H9 (cell line): ENCODE measurements around the gene REV1. TPM values are rescaled to one million over a fixed set of nuclear protein-coding genes. Genes with fewer than 3 reads are reported as not detected.

Source experiments
- DNase-seq: peaks from one replicate; pipeline ENCODE4 v3.0.0-alpha.2; 2017
- H2AFZ ChIP-seq: one replicate; pipeline ENCODE4 v1.6.1; 2013; ENCODE audit warnings: mild to moderate bottlenecking, low read length, control low read depth, moderate library complexity
- H2AK5ac ChIP-seq: 2 replicates; pipeline ENCODE4 v1.6.1; 2013; ENCODE audit warnings: low read length, control low read depth, mixed read lengths; ENCODE audit not compliant: insufficient read length
- H2BK120ac ChIP-seq: one replicate; pipeline ENCODE4 v1.6.1; 2013; ENCODE audit warnings: low read depth, mild to moderate bottlenecking, low read length, control low read depth, inconsistent platforms; ENCODE audit not compliant: poor library complexity, severe bottlenecking
- H2BK12ac ChIP-seq: 2 replicates; pipeline ENCODE4 v1.6.1; 2013; ENCODE audit warnings: low read length, control low read depth, mixed read lengths, low read depth; ENCODE audit not compliant: insufficient read length
- H2BK15ac ChIP-seq: 2 replicates; pipeline ENCODE4 v1.6.1; 2013; ENCODE audit warnings: low read depth, low read length, control low read depth
- H2BK20ac ChIP-seq: one replicate; pipeline ENCODE4 v1.6.1; 2013; ENCODE audit warnings: low read depth, mild to moderate bottlenecking, low read length, control low read depth, inconsistent platforms; ENCODE audit not compliant: poor library complexity, severe bottlenecking
- H2BK5ac ChIP-seq: 2 replicates; pipeline ENCODE4 v1.6.1; 2013; ENCODE audit warnings: low read length, control low read depth, mixed read lengths; ENCODE audit not compliant: insufficient read length
- H3K14ac ChIP-seq: 2 replicates; pipeline ENCODE4 v1.6.1; 2013; ENCODE audit warnings: low read length, control low read depth; ENCODE audit not compliant: insufficient read depth
- H3K18ac ChIP-seq: 2 replicates; pipeline ENCODE4 v1.6.1; 2013; ENCODE audit warnings: low read depth, mild to moderate bottlenecking, mixed read lengths, low read length, control low read depth; ENCODE audit not compliant: insufficient read length
- H3K23ac ChIP-seq: 2 replicates; pipeline ENCODE4 v1.6.1; 2013; ENCODE audit warnings: low read length, control low read depth, mixed read lengths, low read depth; ENCODE audit not compliant: insufficient read length
- H3K23me2 ChIP-seq: 2 replicates; pipeline ENCODE4 v1.6.1; 2013; ENCODE audit warnings: low read depth, mild to moderate bottlenecking, mixed read lengths, low read length, control low read depth; ENCODE audit not compliant: insufficient read length, poor library complexity, severe bottlenecking
- H3K27ac ChIP-seq: 2 replicates; pipeline ENCODE4 v1.5.1; 2013; ENCODE audit warnings: low read length, control low read depth, mixed read lengths, low read depth; ENCODE audit not compliant: insufficient read length
- H3K27me3 ChIP-seq: 2 replicates; pipeline ENCODE4 v1.6.1; 2013; ENCODE audit warnings: low read length, control low read depth, inconsistent platforms; ENCODE audit not compliant: insufficient read depth
- H3K4ac ChIP-seq: 2 replicates; pipeline ENCODE4 v1.6.1; 2013; ENCODE audit warnings: low read depth, mild to moderate bottlenecking, control low read depth, inconsistent platforms, low read length, moderate library complexity
- H3K4me1 ChIP-seq: 2 replicates; pipeline ENCODE4 v1.6.1; 2013; ENCODE audit warnings: low read length, control low read depth, inconsistent platforms; ENCODE audit not compliant: insufficient read depth
- H3K4me2 ChIP-seq: 2 replicates; pipeline ENCODE4 v1.6.1; 2013; ENCODE audit warnings: low read length, control low read depth, mixed read lengths; ENCODE audit not compliant: insufficient read length, insufficient read depth
- H3K56ac ChIP-seq: 2 replicates; pipeline ENCODE4 v1.6.1; 2013; ENCODE audit warnings: low read depth, mild to moderate bottlenecking, mixed read lengths, low read length, control low read depth; ENCODE audit not compliant: insufficient read length
- H3K79me1 ChIP-seq: 2 replicates; pipeline ENCODE4 v1.6.1; 2013; ENCODE audit warnings: low read depth, mild to moderate bottlenecking, moderate library complexity, low read length, control low read depth, inconsistent platforms; ENCODE audit not compliant: insufficient read depth, poor library complexity, severe bottlenecking
- H3K79me2 ChIP-seq: 2 replicates; pipeline ENCODE4 v1.6.1; 2013; ENCODE audit warnings: low read length, control low read depth, inconsistent platforms; ENCODE audit not compliant: insufficient read depth
- H3K9ac ChIP-seq: 2 replicates; pipeline ENCODE4 v1.6.1; 2013; ENCODE audit warnings: low read length, control low read depth, mixed read lengths; ENCODE audit not compliant: insufficient read length; ENCODE audit errors: extremely low read depth
- H3K9me3 ChIP-seq: one replicate; pipeline ENCODE4 v1.6.1; 2013; ENCODE audit warnings: low read depth, low read length, inconsistent platforms; ENCODE audit not compliant: control insufficient read depth
- H3T11ph ChIP-seq: one replicate; pipeline ENCODE4 v1.6.1; 2013; ENCODE audit warnings: mild to moderate bottlenecking, low read length, control low read depth, inconsistent platforms
- H4K20me1 ChIP-seq: one replicate; pipeline ENCODE4 v1.6.1; 2013; ENCODE audit not compliant: control insufficient read depth, insufficient read length, insufficient read depth
- H4K5ac ChIP-seq: 2 replicates; pipeline ENCODE4 v1.6.1; 2013; ENCODE audit warnings: low read depth, mild to moderate bottlenecking, mixed read lengths, low read length, control low read depth; ENCODE audit not compliant: insufficient read length
- H4K8ac ChIP-seq: replicated peaks from 2 replicates; pipeline ENCODE4 v1.6.1; 2013; ENCODE audit warnings: low read length, control low read depth, mixed read lengths, low read depth; ENCODE audit not compliant: insufficient read length
- H4K91ac ChIP-seq: 2 replicates; pipeline ENCODE4 v1.6.1; 2013; ENCODE audit warnings: low read depth, mild to moderate bottlenecking, moderate library complexity, mixed read lengths, low read length, control low read depth; ENCODE audit not compliant: insufficient read length
- H3K27ac Mint-ChIP-seq, 3 experiments: 2 replicates in 2 of 3; 3 replicates in 1 of 3; pipeline ENCODE4 v1.8.0; 2020 to 2021; ENCODE audit warnings: mixed read lengths in 3 of 3, mild to moderate bottlenecking in 1 of 3, moderate library complexity in 1 of 3
- H3K27me3 Mint-ChIP-seq: 2 replicates; pipeline ENCODE4 v1.8.0; 2021; ENCODE audit warnings: low read depth, mild to moderate bottlenecking, moderate library complexity, mixed read lengths
- H3K36me3 Mint-ChIP-seq, 3 experiments: 2 replicates in 2 of 3; 3 replicates in 1 of 3; pipeline ENCODE4 v1.8.0; 2020 to 2021; ENCODE audit warnings: low read depth in 3 of 3, mixed read lengths in 3 of 3; ENCODE audit not compliant: insufficient read depth in 1 of 3
- H3K4me1 Mint-ChIP-seq, 2 experiments: 2 replicates each; pipeline ENCODE4 v1.8.0; 2020; ENCODE audit warnings: mixed read lengths in 2 of 2
- H3K4me3 Mint-ChIP-seq, 2 experiments: 2 replicates in 1 of 2; 3 replicates in 1 of 2; pipeline ENCODE4 v1.8.0; 2020 to 2021; ENCODE audit warnings: mild to moderate bottlenecking in 2 of 2, mixed read lengths in 2 of 2, moderate library complexity in 1 of 2
- H3K9me3 Mint-ChIP-seq, 2 experiments: 2 replicates in 1 of 2; 3 replicates in 1 of 2; pipeline ENCODE4 v1.8.0; 2020; ENCODE audit warnings: mild to moderate bottlenecking in 2 of 2, mixed read lengths in 2 of 2, moderate library complexity in 1 of 2
- WGBS: extraction: QIAGEN DNeasy Blood & Tissue Kit; methylation state at CpG from one replicate; pipeline ENCODE4 v1.1.7; 2013; ENCODE audit warnings: missing lambda C conversion rate, low lambda C conversion rate, mixed read lengths; ENCODE audit not compliant: insufficient read length; ENCODE audit errors: extremely low coverage; 5-methylcytosine and 5-hydroxymethylcytosine counted together
- total RNA-seq: library from RNA; stranded (reverse); gene quantifications from 2 replicates; pipeline ENCODE4 v1.2.1, GENCODE V29; 2021
- TF ChIP-seq, protein P1 (sequence below): fragments of 200-600 bp; sonication (generic); conservative IDR thresholded peaks from 3 replicates; pipeline ENCODE4 v1.8.0; 2021; ENCODE audit warnings: antibody characterized with exemption, mild to moderate bottlenecking

The REV1 gene
- total RNA-seq, 1 experiment from 2014 or later, result 41.6 TPM

DNA sequence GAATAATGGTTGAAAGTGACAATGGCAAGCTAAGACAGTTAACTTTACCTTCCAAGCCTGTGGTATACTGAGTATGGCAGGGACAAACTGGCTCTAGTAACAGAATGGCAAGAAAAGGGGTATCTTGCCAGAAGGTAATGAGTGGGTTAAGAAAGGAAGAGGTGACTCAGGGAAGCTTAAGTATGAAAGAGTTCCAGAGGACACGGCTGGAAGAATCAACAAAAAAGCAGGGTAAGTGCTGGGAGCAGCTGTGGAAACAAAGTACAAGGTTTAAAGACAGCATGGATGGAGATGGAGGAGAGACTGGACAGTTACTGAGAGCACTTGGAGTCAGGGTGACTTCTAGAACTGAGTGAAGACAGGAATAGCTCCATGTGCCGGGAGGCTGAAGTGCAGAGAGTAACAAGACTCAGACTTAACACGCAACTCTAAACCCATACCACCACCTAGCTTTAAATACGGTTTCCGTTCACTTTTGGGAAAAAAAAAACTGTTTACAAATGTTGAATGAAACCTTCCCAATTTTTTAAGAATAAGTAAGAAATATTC lies 69.0 kb downstream of the REV1 start:
- Histone ChIP-seq H2AFZ (no peak overlapping the region), H3K4me2 (no peak overlapping the region), H3K79me2 (no peaks in the 10 kb centered on the region), H2BK15ac (no peak overlapping the region), H2BK20ac (no peak overlapping the region), H3K14ac (no peak overlapping the region), H2BK5ac (no peak overlapping the region), H3K23ac (no peak overlapping the region), H4K5ac (no peak overlapping the region), H3K56ac (no peak overlapping the region), H3K4me1 (no peaks in the 10 kb centered on the region), H2BK120ac (no peak overlapping the region), H4K20me1 (no peaks in the 10 kb centered on the region), H3K9me3 (no peaks in the 10 kb centered on the region), H3K23me2 (no peaks in the 10 kb centered on the region), H3K27me3 (no peaks in the 10 kb centered on the region), H3K18ac (no peak overlapping the region), H4K91ac (no peak overlapping the region), H3K79me1 (no peaks in the 10 kb centered on the region), H2BK12ac (no peak overlapping the region), H4K8ac (no peak overlapping the region), H3K9ac (no peak overlapping the region), H3K4ac (no peak overlapping the region), H2AK5ac (no peak overlapping the region), H3T11ph (no peak overlapping the region), H3K27ac (no peak overlapping the region)
- no CpG with 5 or more reads among the region's 5 CpGs for WGBS
- TF ChIP-seq, protein P1, sequence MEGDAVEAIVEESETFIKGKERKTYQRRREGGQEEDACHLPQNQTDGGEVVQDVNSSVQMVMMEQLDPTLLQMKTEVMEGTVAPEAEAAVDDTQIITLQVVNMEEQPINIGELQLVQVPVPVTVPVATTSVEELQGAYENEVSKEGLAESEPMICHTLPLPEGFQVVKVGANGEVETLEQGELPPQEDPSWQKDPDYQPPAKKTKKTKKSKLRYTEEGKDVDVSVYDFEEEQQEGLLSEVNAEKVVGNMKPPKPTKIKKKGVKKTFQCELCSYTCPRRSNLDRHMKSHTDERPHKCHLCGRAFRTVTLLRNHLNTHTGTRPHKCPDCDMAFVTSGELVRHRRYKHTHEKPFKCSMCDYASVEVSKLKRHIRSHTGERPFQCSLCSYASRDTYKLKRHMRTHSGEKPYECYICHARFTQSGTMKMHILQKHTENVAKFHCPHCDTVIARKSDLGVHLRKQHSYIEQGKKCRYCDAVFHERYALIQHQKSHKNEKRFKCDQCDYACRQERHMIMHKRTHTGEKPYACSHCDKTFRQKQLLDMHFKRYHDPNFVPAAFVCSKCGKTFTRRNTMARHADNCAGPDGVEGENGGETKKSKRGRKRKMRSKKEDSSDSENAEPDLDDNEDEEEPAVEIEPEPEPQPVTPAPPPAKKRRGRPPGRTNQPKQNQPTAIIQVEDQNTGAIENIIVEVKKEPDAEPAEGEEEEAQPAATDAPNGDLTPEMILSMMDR, result no peak
- Mint-ChIP-seq H3K9me3 (no peaks in the 10 kb centered on the region), H3K36me3 (peaks cover 26 to 82% (median 62%) of the 10 kb centered on the region in 3 experiments; a peak in 6 of 7 replicates), H3K4me3 (no peak overlapping the region), H3K27me3 (no peaks in the 10 kb centered on the region), H3K4me1 (no peaks in the 10 kb centered on the region), H3K27ac (peak overlapping the region in 1 of 3 experiments; percentile 3; a peak in 2 of 7 replicates)
- DNase-seq, result no peak
